SJSA1 (cell line): ENCODE measurements around the gene VLDLR. TPM values are rescaled to one million over a fixed set of nuclear protein-coding genes. Genes with fewer than 3 reads are reported as not detected.

Experiments
- DNase-seq, 2 experiments: peaks; one replicate each; pipeline ENCODE4 v3.0.0-alpha.2; 2015 to 2020; ENCODE audit warnings: low spot score in 2 of 2, low read depth in 1 of 2
- H3K27ac ChIP-seq: fragments of 250-450 bp; sonication (Bioruptor Pico); 2 replicates; pipeline ENCODE4 v1.5.1; 2020; ENCODE audit warnings: mild to moderate bottlenecking, moderate library complexity
- H3K27me3 ChIP-seq: fragments of 250-450 bp; sonication (Bioruptor Pico); replicated peaks from 2 replicates; pipeline ENCODE4 v1.5.1; 2020; ENCODE audit warnings: mild to moderate bottlenecking, moderate library complexity
- H3K36me3 ChIP-seq: fragments of 250-450 bp; sonication (Bioruptor Pico); 2 replicates; pipeline ENCODE4 v1.5.1; 2020; ENCODE audit warnings: mild to moderate bottlenecking
- H3K4me1 ChIP-seq: fragments of 250-450 bp; sonication (Bioruptor Pico); replicated peaks from 2 replicates; pipeline ENCODE4 v1.6.1; 2021; ENCODE audit warnings: mild to moderate bottlenecking
- H3K4me3 ChIP-seq: fragments of 250-450 bp; sonication (Bioruptor Pico); 2 replicates; pipeline ENCODE4 v1.5.1; 2020; ENCODE audit warnings: mild to moderate bottlenecking
- H3K9me3 ChIP-seq: fragments of 250-450 bp; sonication (Bioruptor Pico); replicated peaks from 2 replicates; pipeline ENCODE4 v1.5.1; 2020; ENCODE audit warnings: mild to moderate bottlenecking
- total RNA-seq: library from RNA; depleted of rRNA; stranded (reverse); fragments of >200 nt; shearing (Covaris generic); gene quantifications from 2 replicates; pipeline ENCODE4 v1.2.3, GENCODE V29; 2014; rRNA removed

VLDLR gene
- 1.1 and 3.9 TPM in 2 replicates for total RNA-seq

DNA sequence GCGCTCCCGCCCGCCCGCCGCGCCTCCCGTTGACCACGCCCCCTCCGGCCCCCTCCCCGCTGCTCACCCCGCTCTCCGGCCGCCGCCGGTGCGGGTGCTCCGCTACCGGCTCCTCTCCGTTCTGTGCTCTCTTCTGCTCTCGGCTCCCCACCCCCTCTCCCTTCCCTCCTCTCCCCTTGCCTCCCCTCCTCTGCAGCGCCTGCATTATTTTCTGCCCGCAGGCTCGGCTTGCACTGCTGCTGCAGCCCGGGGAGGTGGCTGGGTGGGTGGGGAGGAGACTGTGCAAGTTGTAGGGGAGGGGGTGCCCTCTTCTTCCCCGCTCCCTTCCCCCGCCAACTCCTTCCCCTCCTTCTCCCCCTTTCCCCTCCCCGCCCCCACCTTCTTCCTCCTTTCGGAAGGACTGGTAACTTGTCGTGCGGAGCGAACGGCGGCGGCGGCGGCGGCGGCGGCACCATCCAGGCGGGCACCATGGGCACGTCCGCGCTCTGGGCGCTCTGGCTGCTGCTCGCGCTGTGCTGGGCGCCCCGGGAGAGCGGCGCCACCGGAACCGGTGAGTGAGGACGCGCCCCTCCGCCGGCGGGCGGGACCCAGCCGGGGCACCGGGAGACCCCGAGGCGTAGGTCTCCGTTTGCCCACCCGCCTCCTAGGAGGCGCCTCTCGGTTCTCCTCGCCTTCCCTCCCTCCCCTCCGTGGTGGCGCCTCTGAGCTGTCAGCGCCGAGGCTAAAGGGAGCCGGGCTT lies at the start of gene VLDLR:
TSS of gene VLDLR (plus strand) at position 66 of the 739 bp plus-strand sequence. CDS start at position 469, 403 bp downstream.
- Histone ChIP-seq H3K4me3 (peak within 1 kb of the TSS; percentile 48), H3K27me3 (no peaks in the 10 kb centered on the region), H3K9me3 (no peaks in the 10 kb centered on the region), H3K4me1 (0 out of 2 replicates have a peak, but pooled peaks cover 3% of the 10 kb centered on the region), H3K27ac (no peak within 1 kb of the TSS), H3K36me3 (no peaks in the 10 kb centered on the region)
- DNase-seq, result peak in 1 of 2 experiments; percentile 34

DNA sequence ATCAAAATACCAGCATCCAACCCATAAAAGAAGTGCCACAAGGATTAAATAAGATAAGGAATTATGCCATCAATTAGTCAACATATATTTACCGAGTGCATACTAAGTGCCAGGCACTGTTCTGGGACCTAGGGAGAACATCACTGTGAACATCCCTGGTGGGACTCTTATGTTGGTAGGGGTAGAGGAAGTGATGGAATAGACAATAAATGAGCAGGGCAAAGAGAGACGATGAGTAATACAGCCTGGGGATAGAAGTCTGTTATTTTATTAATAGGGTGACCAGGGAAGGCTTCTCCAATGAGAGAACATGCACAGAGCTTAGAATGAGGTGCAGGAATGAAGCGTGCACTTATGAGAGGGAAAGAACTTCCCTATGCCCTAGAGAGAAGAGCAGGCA lies 47.4 kb upstream of the VLDLR start:
- H3K27me3 ChIP-seq, result no peaks in the 10 kb centered on the region

GRCh38 chr9:2576631-2577030 lies 45.0 kb upstream of the VLDLR start:
- H3K27ac ChIP-seq, result no peak overlapping the region
- DNase-seq, result no peak
- H3K9me3 ChIP-seq, result no peaks in the 10 kb centered on the region
- no peaks in the 10 kb centered on the region for H3K27me3 ChIP-seq
- no peak overlapping the region for H3K4me3 ChIP-seq
- no peaks in the 10 kb centered on the region for H3K36me3 ChIP-seq
- H3K4me1 ChIP-seq, result no peaks in the 10 kb centered on the region

More for the DNA sequence above, 47.4 kb upstream of the VLDLR start:
- Histone ChIP-seq H3K4me1 (peaks cover 8% of the 10 kb centered on the region), H3K36me3 (no peaks in the 10 kb centered on the region), H3K9me3 (no peaks in the 10 kb centered on the region), H3K27ac (no peak overlapping the region), H3K4me3 (no peak overlapping the region)
- DNase-seq, result no peak

DNA sequence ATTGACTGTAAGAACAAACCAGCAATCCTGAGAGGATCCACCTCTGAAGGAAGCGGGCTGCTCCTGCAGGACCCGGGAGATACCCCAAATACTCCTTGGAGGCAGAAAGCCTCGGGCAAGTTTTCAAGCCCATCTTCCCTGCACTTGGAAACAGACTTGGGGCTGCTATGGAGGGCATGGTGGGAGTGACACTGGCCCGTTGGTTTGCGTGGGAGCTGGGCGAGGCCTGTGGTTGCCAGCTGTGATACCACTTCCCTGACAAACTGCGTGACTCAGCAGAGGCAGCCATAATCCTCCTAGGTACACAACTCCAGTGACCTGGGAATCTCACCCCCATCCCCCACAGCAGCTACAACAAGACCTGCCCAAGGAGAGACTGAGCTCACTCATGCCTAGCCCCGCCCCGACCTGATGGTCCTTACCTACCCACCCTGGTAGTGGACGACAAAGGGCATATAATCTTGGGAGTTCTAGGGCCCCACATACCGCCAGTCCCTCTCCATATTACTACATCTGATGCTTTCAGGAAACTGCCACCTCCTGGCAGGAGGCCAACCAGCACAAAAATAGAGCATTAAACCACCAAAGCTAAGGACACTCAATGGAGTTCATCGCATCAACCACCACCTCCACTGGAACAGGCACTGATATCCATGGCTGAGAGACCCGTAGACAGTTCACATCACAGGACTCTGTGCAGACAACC lies 38.1 kb upstream of the VLDLR start:
- Histone ChIP-seq H3K4me3 (no peak overlapping the region), H3K27ac (no peak overlapping the region), H3K4me1 (no peaks in the 10 kb centered on the region), H3K27me3 (no peaks in the 10 kb centered on the region), H3K9me3 (no peaks in the 10 kb centered on the region), H3K36me3 (no peaks in the 10 kb centered on the region)
- no peak for DNase-seq

- Histone ChIP-seq H3K36me3 (no peaks in the 10 kb centered on the region), H3K4me1 (no peaks in the 10 kb centered on the region), H3K4me3 (no peak overlapping the region), H3K27ac (no peak overlapping the region), H3K27me3 (no peaks in the 10 kb centered on the region), H3K9me3 (no peaks in the 10 kb centered on the region)
- no peak for DNase-seq
Observed at GRCh38 chr9:2591967-2592366, 29.6 kb upstream of the VLDLR start.

DNA sequence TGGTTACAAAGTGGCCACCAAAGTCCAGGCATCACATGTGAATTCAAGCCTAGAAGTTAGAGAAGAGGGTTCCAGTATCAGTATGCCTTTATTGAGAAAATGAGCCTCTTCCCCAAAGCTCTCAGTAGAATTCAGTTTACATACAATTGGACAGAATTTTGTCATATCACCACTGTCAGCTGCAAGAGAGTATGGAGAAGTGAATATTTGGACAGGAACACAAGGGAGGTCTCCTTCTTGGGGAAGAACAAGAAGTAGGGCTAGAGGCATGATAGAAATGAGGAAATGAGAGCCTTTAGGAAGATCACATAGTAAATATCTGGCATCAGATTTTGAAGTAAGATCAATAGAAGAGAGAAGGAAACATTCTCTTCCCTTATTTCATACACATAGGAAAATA lies 27.8 kb upstream of the VLDLR start:
- DNase-seq, result no peak
- H3K4me1 ChIP-seq, result no peaks in the 10 kb centered on the region
- H3K9me3 ChIP-seq, result no peaks in the 10 kb centered on the region
- H3K27me3 ChIP-seq, result no peaks in the 10 kb centered on the region
- no peak overlapping the region for H3K4me3 ChIP-seq
- no peaks in the 10 kb centered on the region for H3K36me3 ChIP-seq
- no peak overlapping the region for H3K27ac ChIP-seq

GRCh38 chr9:2595973-2596372 lies 25.6 kb upstream of the VLDLR start:
- Histone ChIP-seq H3K4me1 (no peaks in the 10 kb centered on the region), H3K27ac (no peak overlapping the region), H3K9me3 (no peaks in the 10 kb centered on the region), H3K36me3 (no peaks in the 10 kb centered on the region), H3K27me3 (no peaks in the 10 kb centered on the region), H3K4me3 (no peak overlapping the region)
- DNase-seq, result no peak

- DNase-seq, result no peak
- no peak overlapping the region for H3K27ac ChIP-seq
- H3K9me3 ChIP-seq, result no peaks in the 10 kb centered on the region
- no peaks in the 10 kb centered on the region for H3K4me1 ChIP-seq
- no peaks in the 10 kb centered on the region for H3K27me3 ChIP-seq
- H3K4me3 ChIP-seq, result no peak overlapping the region
- H3K36me3 ChIP-seq, result no peaks in the 10 kb centered on the region
Observed at GRCh38 chr9:2597483-2597882, 24.1 kb upstream of the VLDLR start.

GRCh38 chr9:2599896-2600295 lies 21.7 kb upstream of the VLDLR start:
- Histone ChIP-seq H3K4me1 (no peaks in the 10 kb centered on the region), H3K27me3 (no peaks in the 10 kb centered on the region), H3K36me3 (no peaks in the 10 kb centered on the region), H3K9me3 (no peaks in the 10 kb centered on the region), H3K4me3 (no peak overlapping the region), H3K27ac (no peak overlapping the region)
- no peak for DNase-seq

GRCh38 chr9:2600307-2600706 lies 21.3 kb upstream of the VLDLR start:
- no peaks in the 10 kb centered on the region for H3K36me3 ChIP-seq
- no peak for DNase-seq
- H3K9me3 ChIP-seq, result no peaks in the 10 kb centered on the region
- no peaks in the 10 kb centered on the region for H3K27me3 ChIP-seq
- H3K27ac ChIP-seq, result no peak overlapping the region
- H3K4me1 ChIP-seq, result no peaks in the 10 kb centered on the region
- no peak overlapping the region for H3K4me3 ChIP-seq

GRCh38 chr9:2601785-2602378 lies 19.7 kb upstream of the VLDLR start:
- DNase-seq, result no peak
- no peak overlapping the region for H3K4me3 ChIP-seq
- no peaks in the 10 kb centered on the region for H3K36me3 ChIP-seq
- no peaks in the 10 kb centered on the region for H3K27me3 ChIP-seq
- no peaks in the 10 kb centered on the region for H3K4me1 ChIP-seq
- no peak overlapping the region for H3K27ac ChIP-seq
- H3K9me3 ChIP-seq, result no peaks in the 10 kb centered on the region

- H3K4me1 ChIP-seq, result no peaks in the 10 kb centered on the region
- no peak overlapping the region for H3K4me3 ChIP-seq
- no peak for DNase-seq
- H3K27me3 ChIP-seq, result no peaks in the 10 kb centered on the region
- no peak overlapping the region for H3K27ac ChIP-seq
- no peaks in the 10 kb centered on the region for H3K9me3 ChIP-seq
- H3K36me3 ChIP-seq, result no peaks in the 10 kb centered on the region
Observed at GRCh38 chr9:2602704-2603116, 18.9 kb upstream of the VLDLR start.

- H3K36me3 ChIP-seq, result no peaks in the 10 kb centered on the region
- H3K4me1 ChIP-seq, result no peaks in the 10 kb centered on the region
- no peaks in the 10 kb centered on the region for H3K9me3 ChIP-seq
- no peak overlapping the region for H3K4me3 ChIP-seq
- no peak overlapping the region for H3K27ac ChIP-seq
- no peaks in the 10 kb centered on the region for H3K27me3 ChIP-seq
- DNase-seq, result no peak
Observed at GRCh38 chr9:2603621-2604020, 18.0 kb upstream of the VLDLR start.

GRCh38 chr9:2605246-2605645 lies 16.3 kb upstream of the VLDLR start:
- H3K4me1 ChIP-seq, result no peaks in the 10 kb centered on the region
- no peaks in the 10 kb centered on the region for H3K27me3 ChIP-seq
- H3K4me3 ChIP-seq, result no peak overlapping the region
- H3K27ac ChIP-seq, result no peak overlapping the region
- no peaks in the 10 kb centered on the region for H3K9me3 ChIP-seq
- no peaks in the 10 kb centered on the region for H3K36me3 ChIP-seq
- DNase-seq, result no peak
